ENCODE results near the gene COL25A1.

Gene COL25A1

GRCh38 chr4:108849611-108850168, 452.8 kb downstream of the COL25A1 start:
- no peak for TF ChIP-seq CTCF (conservative IDR thresholded peaks at IDR 0.05; ENCODE audit: control insufficient read depth, insufficient read depth, low read depth, low read length)
- H3K4me3 ChIP-seq (ENCODE audit: control insufficient read depth, low read depth, low read length) = no peak overlapping the region
- DNase-seq (ENCODE audit: low read depth) = peak; percentile 76

GRCh38 chr4:108846568-108846967, 455.9 kb downstream of the COL25A1 start:
- no peak for TF ChIP-seq CTCF (conservative IDR thresholded peaks at IDR 0.05; ENCODE audit: control insufficient read depth, insufficient read depth, low read depth, low read length)
- H3K4me3 ChIP-seq (ENCODE audit: control insufficient read depth, low read depth, low read length) = no peak overlapping the region
- DNase-seq (ENCODE audit: low read depth) = peak; percentile 35

- DNase-seq (ENCODE audit: low read depth) = no peak
- H3K4me3 ChIP-seq (ENCODE audit: control insufficient read depth, low read depth, low read length) = no peak overlapping the region
- no peak for TF ChIP-seq CTCF (conservative IDR thresholded peaks at IDR 0.05; ENCODE audit: control insufficient read depth, insufficient read depth, low read depth, low read length)
Measured at GRCh38 chr4:108840426-108840975, 462.0 kb downstream of the COL25A1 start.

- no peak for DNase-seq (ENCODE audit: low read depth)
- TF ChIP-seq CTCF (conservative IDR thresholded peaks at IDR 0.05; ENCODE audit: control insufficient read depth, insufficient read depth, low read depth, low read length) = no peak
Measured at GRCh38 chr4:108839333-108839732, 463.1 kb downstream of the COL25A1 start.

GRCh38 chr4:108838451-108838850, 464.0 kb downstream of the COL25A1 start:
- no peak overlapping the region for H3K4me3 ChIP-seq (ENCODE audit: control insufficient read depth, low read depth, low read length)
- DNase-seq (ENCODE audit: low read depth) = no peak
- TF ChIP-seq CTCF (conservative IDR thresholded peaks at IDR 0.05; ENCODE audit: control insufficient read depth, insufficient read depth, low read depth, low read length) = no peak

More at GRCh38 chr4:108839333-108839732, 463.1 kb downstream of the COL25A1 start:
- no peak overlapping the region for H3K4me3 ChIP-seq (ENCODE audit: control insufficient read depth, low read depth, low read length)

- DNase-seq (ENCODE audit: low read depth) = peak; percentile 75
- TF ChIP-seq CTCF (conservative IDR thresholded peaks at IDR 0.05; ENCODE audit: control insufficient read depth, insufficient read depth, low read depth, low read length) = peak; percentile 80
- no peak overlapping the region for H3K4me3 ChIP-seq (ENCODE audit: control insufficient read depth, low read depth, low read length)
Measured at GRCh38 chr4:108834835-108835384, 467.5 kb downstream of the COL25A1 start.

All from fibroblast of mammary gland (primary cell).